NB4 (cell line): ENCODE measurements around the gene MINDY4.

Source experiments
- DNase-seq: peaks from one replicate; pipeline ENCODE4 v3.0.0; 2010; ENCODE audit warnings: low read depth
- H3K4me3 ChIP-seq: one replicate; pipeline ENCODE4 v1.5.1; 2011; ENCODE audit warnings: mild to moderate bottlenecking, low read depth, low read length, moderate library complexity
- CTCF ChIP-seq: IDR thresholded peaks from one replicate; pipeline ENCODE4 v1.5.1; 2012; ENCODE audit warnings: low read depth, low read length
- MAX ChIP-seq: IDR thresholded peaks from 2 replicates; pipeline ENCODE4 v1.6.1; 2011; ENCODE audit warnings: low read depth, low read length
- MYC ChIP-seq: IDR thresholded peaks from 2 replicates; pipeline ENCODE4 v1.6.1; 2011; ENCODE audit warnings: low read depth, low read length
- POLR2A ChIP-seq: IDR thresholded peaks from 2 replicates; pipeline ENCODE4 v1.6.1; 2011; ENCODE audit warnings: mild to moderate bottlenecking; ENCODE audit not compliant: insufficient read length; ENCODE audit errors: extremely low read depth

Gene MINDY4

GRCh38 chr7:30731581-30731980, 39.6 kb upstream of the MINDY4 start:
- DNase-seq, result no peak
- TF ChIP-seq MAX (peak; percentile 86), CTCF (no peak), MYC (peak; percentile 42; the same call in 1 of the 2 replicates)

GRCh38 chr7:30732606-30733005, 38.6 kb upstream of the MINDY4 start:
- no peak for DNase-seq
- H3K4me3 ChIP-seq, result no peak overlapping the region
- no peak for TF ChIP-seq POLR2A
- no peak for TF ChIP-seq CTCF
- TF ChIP-seq MYC, result no peak
- no peak for TF ChIP-seq MAX

More at GRCh38 chr7:30731581-30731980, 39.6 kb upstream of the MINDY4 start:
- H3K4me3 ChIP-seq, result no peak overlapping the region

- TF ChIP-seq MAX, result no peak
- TF ChIP-seq POLR2A, result no peak
- TF ChIP-seq MYC, result no peak
- no peak for TF ChIP-seq CTCF
Observed at GRCh38 chr7:30733216-30733615, 38.0 kb upstream of the MINDY4 start.

GRCh38 chr7:30733691-30734090, 37.5 kb upstream of the MINDY4 start:
- DNase-seq, result no peak
- TF ChIP-seq CTCF (no peak), MYC (no peak), POLR2A (no peak), MAX (no peak)
- no peak overlapping the region for H3K4me3 ChIP-seq

More at GRCh38 chr7:30733216-30733615, 38.0 kb upstream of the MINDY4 start:
- no peak for DNase-seq
- no peak overlapping the region for H3K4me3 ChIP-seq

- TF ChIP-seq CTCF, result no peak
- no peak for TF ChIP-seq MYC
- TF ChIP-seq POLR2A, result no peak
- no peak for TF ChIP-seq MAX
- DNase-seq, result no peak
- H3K4me3 ChIP-seq, result no peak overlapping the region
Observed at GRCh38 chr7:30734497-30734896, 36.7 kb upstream of the MINDY4 start.

- DNase-seq, result no peak
- TF ChIP-seq POLR2A (no peak), MYC (no peak), MAX (no peak)
- no peak overlapping the region for H3K4me3 ChIP-seq
Observed at GRCh38 chr7:30735631-30736030, 35.6 kb upstream of the MINDY4 start.
